Transverse colon (tissue), 4 donors: ENCODE data around the gene DKK3. TPM values are rescaled to one million over a fixed set of nuclear protein-coding genes. Genes with fewer than 3 reads are reported as not detected.

ENCODE experiments used
- DNase-seq: peaks from one replicate; pipeline ENCODE4 v3.0.0-alpha.2; 2019
- H3K27ac ChIP-seq, 4 donors: fragments of 200-600 bp; sonication (generic); 2 replicates each; pipeline ENCODE4 v1.5.1; 2016 to 2018; ENCODE audit warnings: inconsistent platforms in 4 of 4
- H3K27me3 ChIP-seq: fragments of 200-600 bp; sonication (generic); 2 replicates; pipeline ENCODE4 v1.5.1; 2017; ENCODE audit warnings: inconsistent platforms
- H3K36me3 ChIP-seq, 4 donors: fragments of 200-600 bp; sonication (generic); 2 replicates each; pipeline ENCODE4 v1.5.1; 2017 to 2019; ENCODE audit warnings: inconsistent platforms in 4 of 4
- H3K4me1 ChIP-seq, 4 donors: fragments of 200-600 bp; sonication (generic); 2 replicates each; pipeline ENCODE4 v1.5.1; 2017 to 2020; ENCODE audit warnings: inconsistent platforms in 4 of 4
- H3K4me3 ChIP-seq, 4 donors: fragments of 200-600 bp; sonication (generic); 1 replicate in 1 of 4; 2 replicates in 3 of 4; pipeline versions ENCODE4 v1.5.1 to v1.6.1; 2017 to 2019; ENCODE audit warnings: inconsistent platforms in 4 of 4
- H3K9me3 ChIP-seq, 2 donors: fragments of 200-600 bp; sonication (generic); 2 replicates each; pipeline ENCODE4 v1.5.1; 2017 to 2019; ENCODE audit warnings: inconsistent platforms in 2 of 2
- CTCF ChIP-seq, 5 experiments: fragments of 200-600 bp in 3 of 5; fragments of 450-650 bp in 2 of 5; sonication (generic) in 3 of 5; IDR thresholded peaks; 1 replicate in 2 of 5; 2 replicates in 3 of 5; pipeline ENCODE4 v1.5.1; 2016 to 2017; ENCODE audit warnings: antibody characterized with exemption in 5 of 5, inconsistent platforms in 3 of 5, mild to moderate bottlenecking in 2 of 5, moderate library complexity in 1 of 5
- EP300 ChIP-seq: sonication (generic); formaldehyde crosslinking; IDR thresholded peaks from one replicate; pipeline ENCODE4 v1.6.1; 2017; ENCODE audit warnings: antibody characterized with exemption, low read depth
- POLR2A ChIP-seq: fragments of 450-650 bp; IDR thresholded peaks from one replicate; pipeline ENCODE4 v1.6.1; 2016; ENCODE audit warnings: antibody characterized with exemption, mild to moderate bottlenecking, moderate library complexity
- POLR2AphosphoS5 ChIP-seq, 3 donors: sonication (generic); formaldehyde crosslinking; IDR thresholded peaks; one replicate each; pipeline ENCODE4 v1.6.1; 2016; ENCODE audit warnings: antibody characterized with exemption in 3 of 3
- WGBS, 2 donors: methylation state at CpG; one replicate each; pipeline ENCODE4 v1.1.5; 2018; ENCODE audit warnings: low coverage in 1 of 2; 5-methylcytosine and 5-hydroxymethylcytosine counted together
- in situ Hi-C, 4 donors: fragments of 200-750 bp; cut with MboI; loops; one replicate each; pipeline versions ENCODE4 v1.15.0 to v1.15.1; 2017; ENCODE audit warnings: low sequenced_read_pairs in 3 of 4, low pct_ligation_motif_present in 1 of 4, low pct_unique_long_range_greater_than_20kb in 1 of 4
- intact Hi-C: fragments of 100-400 bp; cut with DNase I; formaldehyde crosslinking; loops from one replicate; pipeline ENCODE4 v1.15.1; 2023; ENCODE audit warnings: low total_unique reads
- total RNA-seq, 4 donors: library from RNA; depleted of rRNA; stranded (reverse); fragments of >200 nt; gene quantifications; one replicate each; pipeline ENCODE4 v1.1.0, GENCODE V29; 2016

DKK3 gene
- total RNA-seq, 4 donors from 2014 or later = 27.2 to 181 (median 40.1) TPM

GRCh38 chr11:12020546-12020945 lies 12.1 kb upstream of the DKK3 start:
- H3K4me1 ChIP-seq = peaks cover 0 to 6% (median 3%) of the 10 kb centered on the region in 4 donors
- no peak overlapping the region for H3K4me3 ChIP-seq
- H3K27me3 ChIP-seq = no peaks in the 10 kb centered on the region
- in situ Hi-C loops (no loop called here), intact Hi-C loops (no loop called here)
- no peak for DNase-seq
- no peaks in the 10 kb centered on the region for H3K36me3 ChIP-seq
- no peak overlapping the region for H3K27ac ChIP-seq
- TF ChIP-seq CTCF (IDR thresholded peaks at IDR 0.05) = no peak
- no peak for TF ChIP-seq POLR2AphosphoS5 (IDR thresholded peaks at IDR 0.05)
- TF ChIP-seq POLR2A = no peak
- no peak for TF ChIP-seq EP300
- 36 to 78% methylated on average over 2 of the region's 2 CpGs for WGBS, 2 donors
- no peaks in the 10 kb centered on the region for H3K9me3 ChIP-seq

- Histone ChIP-seq H3K4me3 (no peak overlapping the region), H3K27me3 (no peaks in the 10 kb centered on the region), H3K4me1 (peaks cover 0 to 6% (median 3%) of the 10 kb centered on the region in 4 donors), H3K9me3 (no peaks in the 10 kb centered on the region), H3K27ac (peak overlapping the region in 1 of 4 donors; percentile 7), H3K36me3 (no peaks in the 10 kb centered on the region)
- in situ Hi-C loops = no loop called here
- TF ChIP-seq EP300 (no peak), POLR2A (no peak), POLR2AphosphoS5 (IDR thresholded peaks at IDR 0.05) (no peak), CTCF (IDR thresholded peaks at IDR 0.05) (no peak)
- 80 to 94% methylated on average over 2 to 3 of the region's 3 CpGs for WGBS, 2 donors
- DNase-seq = no peak
- intact Hi-C loops = loop anchor here (10.0 kb wide), 1 partner anchor 65 kb away; no protein-coding TSS in a partner anchor
These were observed 11.5 kb upstream of the DKK3 start for GRCh38 chr11:12019866-12020416.

- Histone ChIP-seq H3K9me3 (no peaks in the 10 kb centered on the region), H3K4me3 (no peak overlapping the region), H3K36me3 (no peaks in the 10 kb centered on the region), H3K27ac (peak overlapping the region in 2 of 4 donors; percentile 1 to 7), H3K27me3 (no peaks in the 10 kb centered on the region), H3K4me1 (peaks cover 0 to 6% (median 3%) of the 10 kb centered on the region in 4 donors)
- TF ChIP-seq POLR2A (no peak), CTCF (IDR thresholded peaks at IDR 0.05) (no peak), POLR2AphosphoS5 (IDR thresholded peaks at IDR 0.05) (no peak), EP300 (no peak)
- intact Hi-C loops = loop anchor here (10.0 kb wide), 1 partner anchor 65 kb away; no protein-coding TSS in a partner anchor
- no peak for DNase-seq
- 39% methylated on average over 9 of the region's 9 CpGs; no CpG with 5 or more reads in 1 of the 2 donors for WGBS, 2 donors
- in situ Hi-C loops = no loop called here
These were observed 10.9 kb upstream of the DKK3 start for GRCh38 chr11:12019337-12019736.

- no peak for DNase-seq
- Histone ChIP-seq H3K36me3 (no peaks in the 10 kb centered on the region), H3K4me3 (no peak overlapping the region), H3K27me3 (no peaks in the 10 kb centered on the region), H3K9me3 (no peaks in the 10 kb centered on the region), H3K27ac (peak overlapping the region in 1 of 4 donors; percentile 22), H3K4me1 (peaks cover 0 to 6% (median 3%) of the 10 kb centered on the region in 4 donors)
- in situ Hi-C loops = no loop called here
- no peak for TF ChIP-seq EP300
- TF ChIP-seq POLR2AphosphoS5 (IDR thresholded peaks at IDR 0.05) = no peak
- no peak for TF ChIP-seq POLR2A
- no peak for TF ChIP-seq CTCF (IDR thresholded peaks at IDR 0.05)
- 75 to 80% methylated on average over 1 to 3 of the region's 3 CpGs for WGBS, 2 donors
- intact Hi-C loops = loop anchor here (10.0 kb wide), 1 partner anchor 63 kb away; no protein-coding TSS in a partner anchor
These were observed 9.5 kb upstream of the DKK3 start for GRCh38 chr11:12017865-12018453.
